Measurements from ENCODE around the gene PMS1.
A peak's percentile ranks its signal among the peaks of the same experiment; 100 is the strongest.
"Not testable (repeated sequence)": the region's sequence is repeated elsewhere in the genome, so short reads cannot be mapped to it uniquely, and the experiment has no call there.

Gene PMS1

DNA sequence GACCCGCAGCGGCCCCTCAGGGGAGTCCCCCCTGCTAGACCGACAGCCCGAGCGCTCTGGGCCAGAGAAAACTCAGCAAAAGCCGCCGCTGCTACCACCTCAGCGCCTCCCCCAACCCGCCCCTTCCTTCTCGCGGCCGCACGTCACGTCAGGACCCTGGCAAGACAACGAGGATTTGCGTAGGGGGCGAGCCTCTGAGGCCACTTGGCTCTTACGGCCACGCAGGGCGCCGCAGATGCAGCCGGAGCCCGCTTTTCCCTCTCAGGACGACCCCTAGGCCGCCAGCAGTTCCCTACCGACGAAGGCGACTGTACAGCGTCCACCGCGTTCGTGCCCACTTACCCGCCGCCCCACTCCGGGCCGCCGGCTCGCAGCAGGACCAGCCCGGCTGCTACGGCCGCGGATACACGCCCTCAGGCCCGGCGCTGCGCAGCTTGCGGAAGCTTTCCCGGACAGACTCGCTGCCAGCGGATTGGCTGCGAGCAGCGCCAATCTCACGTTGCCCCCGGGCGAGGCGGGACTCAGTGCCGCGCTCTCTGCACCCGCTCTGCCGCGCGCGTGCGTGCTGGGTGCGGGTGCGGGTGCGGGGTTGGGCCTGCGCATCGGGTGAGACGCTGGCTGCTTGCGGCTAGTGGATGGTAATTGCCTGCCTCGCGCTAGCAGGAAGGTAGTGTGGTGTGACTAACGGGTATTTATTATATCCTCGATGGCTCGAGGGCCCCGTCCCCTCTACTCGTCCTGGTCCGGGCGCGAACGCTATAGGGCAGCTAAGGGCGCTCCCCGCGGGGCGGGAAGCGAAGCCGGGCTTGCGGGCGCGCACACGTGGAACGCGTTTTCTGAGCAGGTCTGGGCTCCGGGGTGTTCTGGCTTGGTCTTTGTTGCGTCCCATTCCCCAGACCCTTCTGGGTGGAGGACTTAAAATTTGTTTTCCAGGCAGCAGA is at the start of gene PMS1, which contains the start of gene ORMDL1:
Gene PMS1, plus strand, starts transcription at position 524 of the 941 bp plus-strand sequence. CDS start 7,360 bp downstream, outside the sequence.
Gene ORMDL1, minus strand, starts transcription at position 413 of the 941 bp plus-strand sequence. CDS start 1,744 bp downstream, outside the sequence.
- peak within 1 kb of the TSS; percentile 81 for H3K4me3 ChIP-seq (replicated peaks; ENCODE audit: low read depth, low read length)
- peak; percentile 97 for DNase-seq (ENCODE audit: low read depth)
- TF ChIP-seq, protein P1, sequence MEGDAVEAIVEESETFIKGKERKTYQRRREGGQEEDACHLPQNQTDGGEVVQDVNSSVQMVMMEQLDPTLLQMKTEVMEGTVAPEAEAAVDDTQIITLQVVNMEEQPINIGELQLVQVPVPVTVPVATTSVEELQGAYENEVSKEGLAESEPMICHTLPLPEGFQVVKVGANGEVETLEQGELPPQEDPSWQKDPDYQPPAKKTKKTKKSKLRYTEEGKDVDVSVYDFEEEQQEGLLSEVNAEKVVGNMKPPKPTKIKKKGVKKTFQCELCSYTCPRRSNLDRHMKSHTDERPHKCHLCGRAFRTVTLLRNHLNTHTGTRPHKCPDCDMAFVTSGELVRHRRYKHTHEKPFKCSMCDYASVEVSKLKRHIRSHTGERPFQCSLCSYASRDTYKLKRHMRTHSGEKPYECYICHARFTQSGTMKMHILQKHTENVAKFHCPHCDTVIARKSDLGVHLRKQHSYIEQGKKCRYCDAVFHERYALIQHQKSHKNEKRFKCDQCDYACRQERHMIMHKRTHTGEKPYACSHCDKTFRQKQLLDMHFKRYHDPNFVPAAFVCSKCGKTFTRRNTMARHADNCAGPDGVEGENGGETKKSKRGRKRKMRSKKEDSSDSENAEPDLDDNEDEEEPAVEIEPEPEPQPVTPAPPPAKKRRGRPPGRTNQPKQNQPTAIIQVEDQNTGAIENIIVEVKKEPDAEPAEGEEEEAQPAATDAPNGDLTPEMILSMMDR (IDR thresholded peaks at IDR 0.05; ENCODE audit: low read length, missing control alignments): no peak

DNA sequence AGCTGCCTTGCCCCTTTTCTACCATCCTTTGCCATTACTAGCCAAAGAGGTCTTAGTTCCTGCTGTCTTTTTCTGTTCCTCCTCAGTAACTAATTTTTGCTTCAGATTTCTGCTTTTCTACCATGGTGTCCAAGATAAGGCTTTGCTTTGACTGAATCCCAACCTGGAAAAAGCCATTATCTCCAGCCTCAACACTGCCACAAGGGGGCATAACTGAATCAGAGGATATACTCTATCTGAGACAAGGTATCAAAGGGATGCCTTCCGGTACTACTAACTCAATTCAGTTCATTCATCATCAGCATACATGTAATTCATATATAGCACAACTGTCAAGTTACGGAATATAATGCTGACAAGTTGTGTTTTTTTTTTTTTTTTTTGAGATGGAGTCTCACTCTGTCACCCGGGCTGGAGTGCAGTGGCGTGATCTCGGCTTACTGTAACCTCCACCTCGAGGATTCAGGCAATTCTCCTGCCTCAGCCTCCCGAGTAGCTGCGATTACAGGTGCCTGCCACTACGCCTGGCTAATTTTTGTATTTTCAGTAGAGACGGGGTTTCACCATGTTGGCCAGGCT is 33.1 kb upstream of the PMS1 start:
- DNase-seq (ENCODE audit: low read depth): peak; percentile 52
- TF ChIP-seq, protein P1 (IDR thresholded peaks at IDR 0.05; ENCODE audit: low read length, missing control alignments): peak; percentile 82
- no peak overlapping the region for H3K4me3 ChIP-seq (replicated peaks; ENCODE audit: low read depth, low read length)

DNA sequence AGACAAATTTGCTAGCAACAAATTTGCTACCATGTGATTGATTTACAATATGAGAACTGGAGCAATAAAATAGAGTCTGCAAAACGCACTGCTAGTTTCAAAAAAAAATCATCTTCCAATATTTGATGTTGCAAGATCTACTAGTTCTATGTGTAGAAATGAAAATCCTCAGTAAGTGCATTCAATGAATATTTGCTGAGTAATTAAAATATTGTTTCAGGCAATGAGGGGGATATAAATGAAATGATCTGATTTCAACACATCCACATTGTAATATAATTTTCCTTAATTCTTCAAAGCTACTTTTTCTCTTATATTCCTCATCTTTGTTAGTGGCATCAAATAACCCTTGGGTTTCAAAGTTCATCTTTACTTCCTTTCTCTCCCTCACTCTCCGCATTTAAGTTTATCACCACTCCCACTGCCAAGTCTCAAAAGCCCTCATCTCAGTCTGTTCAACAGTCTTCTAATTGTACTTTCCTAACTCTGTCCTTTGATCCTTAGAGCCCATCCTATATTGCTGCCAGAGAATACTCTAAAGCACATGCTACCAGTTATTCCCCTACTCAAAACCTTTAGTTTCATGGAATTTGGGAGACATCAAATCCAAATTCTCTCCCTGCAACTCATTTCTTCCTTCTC is 27.8 kb upstream of the PMS1 start:
- no peak overlapping the region for H3K4me3 ChIP-seq (replicated peaks; ENCODE audit: low read depth, low read length)
- TF ChIP-seq, protein P1 (IDR thresholded peaks at IDR 0.05; ENCODE audit: low read length, missing control alignments): no peak
- no peak for DNase-seq (ENCODE audit: low read depth)

GRCh38 chr2:189760154-189760553 is 24.1 kb upstream of the PMS1 start:
- not testable (repeated sequence) for H3K4me3 ChIP-seq (replicated peaks; ENCODE audit: low read depth, low read length); DNase-seq (ENCODE audit: low read depth)

DNA sequence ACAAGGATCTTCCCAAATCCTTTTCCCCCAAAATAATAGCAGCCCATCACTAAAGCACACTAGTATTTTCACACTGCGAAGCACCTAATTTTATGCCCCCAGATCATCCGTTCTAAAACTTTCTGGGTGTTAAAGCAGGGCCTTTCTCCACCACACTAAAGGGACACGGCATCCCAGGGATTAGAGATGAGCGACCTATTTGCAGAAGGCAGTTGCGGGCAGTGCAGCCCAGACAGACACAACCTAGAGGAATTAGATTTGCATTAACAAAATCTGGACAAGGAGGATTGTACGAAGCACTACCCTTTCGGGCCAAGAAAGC is 22.1 kb upstream of the PMS1 start:
- peak overlapping the region; percentile 80 for H3K4me3 ChIP-seq (replicated peaks; ENCODE audit: low read depth, low read length)
- TF ChIP-seq, protein P1 (IDR thresholded peaks at IDR 0.05; ENCODE audit: low read length, missing control alignments): no peak
- DNase-seq (ENCODE audit: low read depth): no peak

- DNase-seq (ENCODE audit: low read depth): peak; percentile 93
- peak within 1 kb of the TSS; percentile 80 for H3K4me3 ChIP-seq (replicated peaks; ENCODE audit: low read depth, low read length)
- TF ChIP-seq, protein P1 (IDR thresholded peaks at IDR 0.05; ENCODE audit: low read length, missing control alignments): peak; percentile 59
Observed at GRCh38 chr2:189762551-189763298, 21.5 kb upstream of the PMS1 start, which contains the start of gene OSGEPL1. Gene OSGEPL1, minus strand, starts transcription at chr2:189762792. Its CDS starts 1,152 bp downstream, at chr2:189761640.
